ENCODE results near the gene ATRNL1.

DNA sequence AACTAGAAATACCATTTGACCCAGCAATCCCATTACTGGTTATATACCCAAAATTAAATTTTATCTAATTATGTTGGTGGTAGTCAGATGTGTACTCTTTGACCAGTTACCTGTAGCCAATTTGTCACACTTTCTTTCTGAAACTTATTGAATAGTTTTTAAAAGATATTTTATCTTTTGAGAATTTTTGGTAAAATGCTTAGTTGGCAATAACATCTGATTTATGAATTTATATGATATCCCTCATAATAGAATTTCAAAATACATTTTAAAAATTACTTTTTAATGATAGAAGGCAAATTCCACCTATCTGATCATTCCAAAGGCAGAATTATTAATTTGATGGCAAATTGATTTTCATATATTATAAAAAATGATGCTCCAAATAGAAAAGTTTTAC, 569.3 kb downstream of the ATRNL1 start:
- TF ChIP-seq POLR2A (IDR thresholded peaks at IDR 0.05) = no peak
- TF ChIP-seq, protein P1, sequence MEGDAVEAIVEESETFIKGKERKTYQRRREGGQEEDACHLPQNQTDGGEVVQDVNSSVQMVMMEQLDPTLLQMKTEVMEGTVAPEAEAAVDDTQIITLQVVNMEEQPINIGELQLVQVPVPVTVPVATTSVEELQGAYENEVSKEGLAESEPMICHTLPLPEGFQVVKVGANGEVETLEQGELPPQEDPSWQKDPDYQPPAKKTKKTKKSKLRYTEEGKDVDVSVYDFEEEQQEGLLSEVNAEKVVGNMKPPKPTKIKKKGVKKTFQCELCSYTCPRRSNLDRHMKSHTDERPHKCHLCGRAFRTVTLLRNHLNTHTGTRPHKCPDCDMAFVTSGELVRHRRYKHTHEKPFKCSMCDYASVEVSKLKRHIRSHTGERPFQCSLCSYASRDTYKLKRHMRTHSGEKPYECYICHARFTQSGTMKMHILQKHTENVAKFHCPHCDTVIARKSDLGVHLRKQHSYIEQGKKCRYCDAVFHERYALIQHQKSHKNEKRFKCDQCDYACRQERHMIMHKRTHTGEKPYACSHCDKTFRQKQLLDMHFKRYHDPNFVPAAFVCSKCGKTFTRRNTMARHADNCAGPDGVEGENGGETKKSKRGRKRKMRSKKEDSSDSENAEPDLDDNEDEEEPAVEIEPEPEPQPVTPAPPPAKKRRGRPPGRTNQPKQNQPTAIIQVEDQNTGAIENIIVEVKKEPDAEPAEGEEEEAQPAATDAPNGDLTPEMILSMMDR (IDR thresholded peaks at IDR 0.05 in 8 of 11, conservative IDR thresholded peaks at IDR 0.05 in 3 of 11) = no peak
